Measurements from ENCODE around the gene PMPCA.

- no peak for TF ChIP-seq SP1 (IDR thresholded peaks at IDR 0.05)
- no peak for TF ChIP-seq NFRKB (IDR thresholded peaks at IDR 0.05)
- TF ChIP-seq TARDBP (IDR thresholded peaks at IDR 0.05): no peak
- TF ChIP-seq HDGF (IDR thresholded peaks at IDR 0.05; ENCODE audit: borderline replicate concordance): no peak
These were observed 36.8 kb downstream of the PMPCA start for GRCh38 chr9:136447173-136447778.

All from HEK293T (cell line).